Peyer's patch (tissue), 4 donors: ENCODE data around the gene PTPRA. TPM values are rescaled to one million over a fixed set of nuclear protein-coding genes. Genes with fewer than 3 reads are reported as not detected.

Experiments used
- DNase-seq, 3 donors: peaks; one replicate each; pipeline ENCODE4 v3.0.0-alpha.2; 2017 to 2019
- H3K27ac ChIP-seq, 4 donors: fragments of 200-600 bp; sonication (generic); one replicate each; pipeline ENCODE4 v1.5.1; 2016 to 2019
- H3K27me3 ChIP-seq, 2 donors: fragments of 200-600 bp; sonication (generic); one replicate each; pipeline ENCODE4 v1.5.1; 2019
- H3K36me3 ChIP-seq, 3 donors: fragments of 200-600 bp; sonication (generic); one replicate each; pipeline ENCODE4 v1.5.1; 2016 to 2019
- H3K4me1 ChIP-seq, 4 donors: fragments of 200-600 bp; sonication (generic); one replicate each; pipeline ENCODE4 v1.5.1; 2016 to 2019
- H3K4me3 ChIP-seq, 4 donors: fragments of 200-600 bp; sonication (generic); 1 replicate in 3 of 4; 2 replicates in 1 of 4; pipeline ENCODE4 v1.5.1; 2016 to 2019; ENCODE audit warnings: mild to moderate bottlenecking in 1 of 4
- H3K9me3 ChIP-seq, 4 donors: fragments of 200-600 bp; sonication (generic); one replicate each; pipeline ENCODE4 v1.5.1; 2016 to 2019; ENCODE audit warnings: mild to moderate bottlenecking in 1 of 4
- POLR2A ChIP-seq, 2 donors: fragments of 450-650 bp; IDR thresholded peaks; one replicate each; pipeline ENCODE4 v1.5.1; 2017; ENCODE audit warnings: antibody characterized with exemption in 2 of 2, mild to moderate bottlenecking in 2 of 2, moderate library complexity in 2 of 2
- total RNA-seq, 4 donors: library from RNA; depleted of rRNA; stranded (reverse); fragments of >200 nt; gene quantifications; one replicate each; pipeline ENCODE4 v1.1.0, GENCODE V29; 2016
- TF ChIP-seq, protein P1 (sequence below), 6 experiments: fragments of 450-650 bp in 4 of 6; fragments of 200-600 bp in 2 of 6; sonication (generic) in 1 of 6; IDR thresholded peaks; one replicate each; pipeline ENCODE4 v1.5.1; 2017 to 2019; ENCODE audit warnings: antibody characterized with exemption in 6 of 6, mild to moderate bottlenecking in 3 of 6, moderate library complexity in 1 of 6

Gene PTPRA
- total RNA-seq, 4 donors from 2014 or later, result 22.8 to 52.8 (median 36.5) TPM

DNA sequence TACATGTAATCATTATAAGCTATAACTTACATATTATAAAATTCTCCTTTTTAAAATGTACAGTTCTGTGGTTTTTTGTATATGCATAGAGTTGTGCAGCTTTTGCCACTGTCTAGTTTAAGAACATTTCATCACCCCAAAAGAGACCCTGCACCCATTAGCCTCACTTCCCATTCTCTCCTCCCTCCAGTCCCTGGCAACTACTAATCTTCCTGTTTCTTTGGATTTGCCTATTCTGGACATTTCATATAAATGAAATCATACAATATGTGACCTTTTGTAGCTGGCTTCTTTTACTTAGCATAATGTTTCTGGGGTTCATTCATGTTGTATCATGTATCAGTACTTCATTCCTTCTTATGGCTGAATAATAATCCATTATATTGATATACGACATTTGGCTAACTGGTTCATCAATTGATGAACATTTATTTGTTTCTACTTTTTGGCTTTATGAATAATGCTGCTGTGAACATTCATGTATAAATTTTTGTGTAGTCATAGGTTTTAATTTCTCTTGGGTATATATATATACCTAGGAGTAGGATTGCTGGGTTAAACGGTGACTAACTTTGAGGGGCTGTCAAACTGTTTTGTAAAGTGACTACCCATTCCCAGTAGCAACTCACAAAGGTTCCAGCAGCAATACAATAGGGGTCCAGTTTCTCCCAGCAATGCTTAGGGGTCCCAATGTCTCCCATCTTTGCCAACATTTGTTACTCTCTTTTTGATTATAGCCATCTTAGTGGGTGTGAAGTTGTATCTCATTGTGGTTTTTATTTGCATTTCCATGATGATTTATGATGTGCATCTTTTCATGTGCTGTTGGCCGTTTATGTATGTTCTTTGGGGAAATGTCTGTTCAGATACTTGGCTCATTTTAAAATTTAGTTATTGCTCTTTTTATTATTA is 10.7 kb downstream of the PTPRA start:
- Histone ChIP-seq H3K4me1 (peaks cover 0 to 18% (median 0%) of the 10 kb centered on the region in 4 donors), H3K27ac (no peak overlapping the region), H3K4me3 (no peak overlapping the region), H3K27me3 (no peaks in the 10 kb centered on the region), H3K36me3 (no peaks in the 10 kb centered on the region), H3K9me3 (no peaks in the 10 kb centered on the region)
- TF ChIP-seq POLR2A (IDR thresholded peaks at IDR 0.05), result no peak
- TF ChIP-seq, protein P1, sequence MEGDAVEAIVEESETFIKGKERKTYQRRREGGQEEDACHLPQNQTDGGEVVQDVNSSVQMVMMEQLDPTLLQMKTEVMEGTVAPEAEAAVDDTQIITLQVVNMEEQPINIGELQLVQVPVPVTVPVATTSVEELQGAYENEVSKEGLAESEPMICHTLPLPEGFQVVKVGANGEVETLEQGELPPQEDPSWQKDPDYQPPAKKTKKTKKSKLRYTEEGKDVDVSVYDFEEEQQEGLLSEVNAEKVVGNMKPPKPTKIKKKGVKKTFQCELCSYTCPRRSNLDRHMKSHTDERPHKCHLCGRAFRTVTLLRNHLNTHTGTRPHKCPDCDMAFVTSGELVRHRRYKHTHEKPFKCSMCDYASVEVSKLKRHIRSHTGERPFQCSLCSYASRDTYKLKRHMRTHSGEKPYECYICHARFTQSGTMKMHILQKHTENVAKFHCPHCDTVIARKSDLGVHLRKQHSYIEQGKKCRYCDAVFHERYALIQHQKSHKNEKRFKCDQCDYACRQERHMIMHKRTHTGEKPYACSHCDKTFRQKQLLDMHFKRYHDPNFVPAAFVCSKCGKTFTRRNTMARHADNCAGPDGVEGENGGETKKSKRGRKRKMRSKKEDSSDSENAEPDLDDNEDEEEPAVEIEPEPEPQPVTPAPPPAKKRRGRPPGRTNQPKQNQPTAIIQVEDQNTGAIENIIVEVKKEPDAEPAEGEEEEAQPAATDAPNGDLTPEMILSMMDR (IDR thresholded peaks at IDR 0.05), result no peak
- DNase-seq, result no peak

DNA sequence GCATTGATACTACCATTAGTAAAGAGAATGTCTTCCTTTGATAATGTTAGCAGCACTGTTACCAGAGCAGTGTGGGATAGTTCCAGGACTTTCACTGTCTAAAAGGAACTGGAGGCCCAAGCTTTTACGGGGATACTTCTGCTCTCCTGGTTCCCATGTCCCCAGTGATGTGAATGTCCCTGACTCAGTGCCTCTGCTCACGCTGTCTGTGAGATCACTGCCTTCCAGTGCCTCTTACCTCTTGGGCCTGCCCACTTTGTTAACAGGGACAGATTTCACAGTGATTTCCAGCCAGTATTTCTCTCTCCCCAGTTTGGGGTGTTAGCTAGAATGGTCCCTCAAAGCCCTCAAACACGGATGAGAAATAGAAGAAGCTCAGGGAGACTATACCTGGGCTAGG is 14.4 kb downstream of the PTPRA start:
- H3K36me3 ChIP-seq, result no peaks in the 10 kb centered on the region
- no peak for DNase-seq
- TF ChIP-seq, protein P1 (IDR thresholded peaks at IDR 0.05), result no peak
- TF ChIP-seq POLR2A (IDR thresholded peaks at IDR 0.05), result no peak
- no peaks in the 10 kb centered on the region for H3K9me3 ChIP-seq
- H3K4me3 ChIP-seq, result no peak overlapping the region
- H3K27ac ChIP-seq, result no peak overlapping the region
- no peaks in the 10 kb centered on the region for H3K27me3 ChIP-seq
- peaks cover 0 to 25% (median 0%) of the 10 kb centered on the region in 4 donors for H3K4me1 ChIP-seq

DNA sequence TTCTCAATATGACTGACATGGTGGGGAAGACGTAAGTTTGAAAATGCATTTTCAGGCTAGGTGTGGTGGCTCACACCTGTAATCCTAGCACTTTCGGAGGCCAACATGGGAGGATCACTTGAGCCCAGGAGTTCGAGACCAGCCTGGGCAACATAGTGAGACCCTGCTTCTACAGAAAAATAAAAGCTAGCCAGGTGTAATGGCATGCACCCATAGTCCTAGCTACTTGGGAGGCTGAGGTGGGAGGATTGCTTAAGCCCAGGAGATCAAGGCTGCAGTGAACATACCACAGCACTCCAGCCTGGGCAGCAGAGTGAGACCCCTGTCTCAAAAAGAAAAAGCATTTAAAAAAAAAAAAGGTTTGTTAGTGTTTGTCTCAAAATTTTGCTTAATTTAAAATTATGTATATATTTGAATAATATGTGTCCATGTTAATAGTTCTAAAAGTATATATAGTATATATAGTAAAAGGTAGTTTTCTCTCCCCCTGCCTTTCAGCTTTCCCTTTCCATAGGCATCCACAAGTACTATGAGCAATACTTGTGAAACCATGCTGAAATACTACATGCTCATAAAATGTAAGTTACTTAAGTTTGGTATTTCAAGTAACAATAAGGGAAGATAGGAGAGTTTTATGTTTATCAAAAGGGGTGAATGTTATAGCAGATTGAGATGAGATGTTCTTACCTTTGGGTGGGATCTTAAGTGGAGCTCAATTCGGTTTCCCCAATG is 15.1 kb downstream of the PTPRA start:
- Histone ChIP-seq H3K9me3 (no peaks in the 10 kb centered on the region), H3K4me3 (no peak overlapping the region), H3K27ac (no peak overlapping the region), H3K27me3 (no peaks in the 10 kb centered on the region), H3K4me1 (peaks cover 0 to 25% (median 0%) of the 10 kb centered on the region in 4 donors), H3K36me3 (no peaks in the 10 kb centered on the region)
- no peak for DNase-seq
- TF ChIP-seq, protein P1 (IDR thresholded peaks at IDR 0.05), result no peak
- no peak for TF ChIP-seq POLR2A (IDR thresholded peaks at IDR 0.05)

DNA sequence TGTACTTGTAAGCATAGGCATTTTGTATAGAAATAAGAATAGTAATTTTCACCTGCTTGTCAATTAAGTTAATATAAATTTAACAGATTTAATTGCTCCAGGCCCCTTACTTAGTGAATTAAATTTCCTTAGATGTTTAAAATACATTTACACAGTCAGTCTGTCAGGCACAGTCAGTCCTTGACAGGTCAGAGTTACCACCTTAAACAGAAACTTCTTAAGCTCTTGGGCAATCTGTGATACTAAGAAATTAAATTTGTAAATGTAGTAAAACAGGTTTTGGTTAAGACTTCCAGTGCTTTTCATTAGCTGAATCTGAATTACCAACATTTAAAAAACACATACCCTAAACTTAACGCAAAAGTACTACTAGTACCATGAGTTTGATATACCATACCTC is 15.9 kb downstream of the PTPRA start:
- no peak overlapping the region for H3K27ac ChIP-seq
- H3K4me3 ChIP-seq, result no peak overlapping the region
- H3K27me3 ChIP-seq, result no peaks in the 10 kb centered on the region
- no peaks in the 10 kb centered on the region for H3K36me3 ChIP-seq
- TF ChIP-seq POLR2A (IDR thresholded peaks at IDR 0.05), result no peak
- TF ChIP-seq, protein P1 (IDR thresholded peaks at IDR 0.05), result no peak
- peaks cover 0 to 25% (median 0%) of the 10 kb centered on the region in 4 donors for H3K4me1 ChIP-seq
- H3K9me3 ChIP-seq, result no peaks in the 10 kb centered on the region
- DNase-seq, result no peak

DNA sequence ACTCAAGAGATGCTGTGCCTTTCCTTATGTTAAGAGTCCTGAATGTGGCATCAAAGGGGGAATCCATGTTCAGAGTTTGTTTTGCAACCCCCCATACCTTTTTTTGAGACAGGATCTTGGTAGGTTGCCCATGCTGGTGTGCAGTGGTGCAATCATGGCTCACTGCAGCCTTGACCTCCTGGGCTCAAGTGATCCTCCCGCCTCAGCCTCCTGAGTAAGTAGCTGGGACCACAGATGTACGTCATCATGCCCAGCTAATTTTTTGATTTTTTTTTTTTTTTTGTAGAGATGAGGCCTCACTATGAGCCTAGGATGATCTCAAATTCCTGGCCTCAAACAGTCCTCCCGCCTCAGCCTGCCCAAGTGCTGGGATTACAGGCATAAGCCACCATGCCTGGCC is 16.5 kb downstream of the PTPRA start:
- Histone ChIP-seq H3K27ac (no peak overlapping the region), H3K27me3 (no peaks in the 10 kb centered on the region), H3K36me3 (no peaks in the 10 kb centered on the region), H3K9me3 (no peaks in the 10 kb centered on the region), H3K4me3 (no peak overlapping the region), H3K4me1 (peaks cover 0 to 24% (median 0%) of the 10 kb centered on the region in 4 donors)
- DNase-seq, result no peak
- TF ChIP-seq POLR2A (IDR thresholded peaks at IDR 0.05), result no peak
- TF ChIP-seq, protein P1 (IDR thresholded peaks at IDR 0.05), result no peak
